ENCODE measurements around the gene COL9A3.
A peak's percentile ranks its signal among the peaks of the same experiment; 100 is the strongest.

COL9A3 gene

GRCh38 chr20:62797671-62798532, 18.9 kb upstream of the COL9A3 start:
- Histone ChIP-seq H3K4me3 (no peak overlapping the region; the same call in 1 of the 2 replicates), H3K9me3 (ENCODE audit: low read depth, low read length) (no peaks in the 10 kb centered on the region), H3K27ac (0 out of 2 replicates have a peak overlapping the region, but pooled peaks have one; percentile 31), H3K36me3 (ENCODE audit: insufficient read depth, low read length) (peaks cover 36% of the 10 kb centered on the region), H3K9ac (ENCODE audit: insufficient read length) (no peak overlapping the region)
- TF ChIP-seq EZH2 (IDR thresholded peaks at IDR 0.05) (no peak), FOXP2 (optimal IDR thresholded peaks at IDR 0.05; ENCODE audit: control extremely low read depth, extremely low read length, insufficient read depth) (no peak), POLR2AphosphoS5 (IDR thresholded peaks at IDR 0.05; ENCODE audit: borderline replicate concordance, low read depth, low read length) (no peak)
- DNase-seq (ENCODE audit: low read depth, low spot score), result no peak

- Histone ChIP-seq H3K27ac (no peak overlapping the region), H3K9ac (ENCODE audit: insufficient read length) (no peak overlapping the region), H3K36me3 (ENCODE audit: insufficient read depth, low read length) (peaks cover 36% of the 10 kb centered on the region), H3K9me3 (ENCODE audit: low read depth, low read length) (no peaks in the 10 kb centered on the region), H3K4me3 (no peak overlapping the region)
- no peak for TF ChIP-seq FOXP2 (optimal IDR thresholded peaks at IDR 0.05; ENCODE audit: control extremely low read depth, extremely low read length, insufficient read depth)
- no peak for TF ChIP-seq POLR2AphosphoS5 (IDR thresholded peaks at IDR 0.05; ENCODE audit: borderline replicate concordance, low read depth, low read length)
- no peak for TF ChIP-seq EZH2 (IDR thresholded peaks at IDR 0.05)
- no peak for DNase-seq (ENCODE audit: low read depth, low spot score)
Measured at GRCh38 chr20:62799036-62799435, 17.8 kb upstream of the COL9A3 start.

GRCh38 chr20:62799459-62799858, 17.4 kb upstream of the COL9A3 start:
- no peak for DNase-seq (ENCODE audit: low read depth, low spot score)
- Histone ChIP-seq H3K9ac (ENCODE audit: insufficient read length) (no peak overlapping the region), H3K36me3 (ENCODE audit: insufficient read depth, low read length) (peaks cover 36% of the 10 kb centered on the region), H3K4me3 (no peak overlapping the region), H3K27ac (no peak overlapping the region), H3K9me3 (ENCODE audit: low read depth, low read length) (no peaks in the 10 kb centered on the region)
- TF ChIP-seq FOXP2 (optimal IDR thresholded peaks at IDR 0.05; ENCODE audit: control extremely low read depth, extremely low read length, insufficient read depth), result no peak
- TF ChIP-seq EZH2 (IDR thresholded peaks at IDR 0.05), result no peak
- TF ChIP-seq POLR2AphosphoS5 (IDR thresholded peaks at IDR 0.05; ENCODE audit: borderline replicate concordance, low read depth, low read length), result no peak

- DNase-seq (ENCODE audit: low read depth, low spot score), result no peak
- peaks cover 36% of the 10 kb centered on the region for H3K36me3 ChIP-seq (ENCODE audit: insufficient read depth, low read length)
- H3K9ac ChIP-seq (ENCODE audit: insufficient read length), result no peak overlapping the region
- no peaks in the 10 kb centered on the region for H3K9me3 ChIP-seq (ENCODE audit: low read depth, low read length)
- 0 out of 2 replicates have a peak overlapping the region, but pooled peaks have one; percentile 13 for H3K27ac ChIP-seq
- TF ChIP-seq FOXP2 (optimal IDR thresholded peaks at IDR 0.05; ENCODE audit: control extremely low read depth, extremely low read length, insufficient read depth) (no peak), POLR2AphosphoS5 (IDR thresholded peaks at IDR 0.05; ENCODE audit: borderline replicate concordance, low read depth, low read length) (no peak), EZH2 (IDR thresholded peaks at IDR 0.05) (no peak)
- H3K4me3 ChIP-seq, result no peak overlapping the region
Measured at GRCh38 chr20:62799873-62800272, 17.0 kb upstream of the COL9A3 start.

- Histone ChIP-seq H3K27ac (0 out of 2 replicates have a peak overlapping the region, but pooled peaks have one; percentile 13), H3K36me3 (ENCODE audit: insufficient read depth, low read length) (peaks cover 36% of the 10 kb centered on the region), H3K9me3 (ENCODE audit: low read depth, low read length) (no peaks in the 10 kb centered on the region), H3K9ac (ENCODE audit: insufficient read length) (no peak overlapping the region), H3K4me3 (no peak overlapping the region)
- TF ChIP-seq POLR2AphosphoS5 (IDR thresholded peaks at IDR 0.05; ENCODE audit: borderline replicate concordance, low read depth, low read length) (no peak), FOXP2 (optimal IDR thresholded peaks at IDR 0.05; ENCODE audit: control extremely low read depth, extremely low read length, insufficient read depth) (no peak), EZH2 (IDR thresholded peaks at IDR 0.05) (no peak)
- DNase-seq (ENCODE audit: low read depth, low spot score), result no peak
Measured at GRCh38 chr20:62800314-62801259, 16.3 kb upstream of the COL9A3 start.

GRCh38 chr20:62801284-62802010, 15.4 kb upstream of the COL9A3 start:
- TF ChIP-seq POLR2AphosphoS5 (IDR thresholded peaks at IDR 0.05; ENCODE audit: borderline replicate concordance, low read depth, low read length) (no peak), FOXP2 (optimal IDR thresholded peaks at IDR 0.05; ENCODE audit: control extremely low read depth, extremely low read length, insufficient read depth) (no peak), EZH2 (IDR thresholded peaks at IDR 0.05) (no peak)
- DNase-seq (ENCODE audit: low read depth, low spot score), result no peak
- Histone ChIP-seq H3K4me3 (no peak overlapping the region), H3K36me3 (ENCODE audit: insufficient read depth, low read length) (peaks cover 36% of the 10 kb centered on the region), H3K9me3 (ENCODE audit: low read depth, low read length) (no peaks in the 10 kb centered on the region), H3K9ac (ENCODE audit: insufficient read length) (no peak overlapping the region), H3K27ac (no peak overlapping the region)

- H3K27ac ChIP-seq, result no peak overlapping the region
- no peak for DNase-seq (ENCODE audit: low read depth, low spot score)
- H3K9me3 ChIP-seq (ENCODE audit: low read depth, low read length), result no peaks in the 10 kb centered on the region
- H3K4me3 ChIP-seq, result no peak overlapping the region
- peaks cover 36% of the 10 kb centered on the region for H3K36me3 ChIP-seq (ENCODE audit: insufficient read depth, low read length)
- H3K9ac ChIP-seq (ENCODE audit: insufficient read length), result no peak overlapping the region
- TF ChIP-seq POLR2AphosphoS5 (IDR thresholded peaks at IDR 0.05; ENCODE audit: borderline replicate concordance, low read depth, low read length) (no peak), EZH2 (IDR thresholded peaks at IDR 0.05) (no peak), FOXP2 (optimal IDR thresholded peaks at IDR 0.05; ENCODE audit: control extremely low read depth, extremely low read length, insufficient read depth) (no peak)
Measured at GRCh38 chr20:62802026-62802712, 14.7 kb upstream of the COL9A3 start.
